Kidney (tissue), 22 donors: Measurements from ENCODE around the gene COIL. TPM values are rescaled to one million over a fixed set of nuclear protein-coding genes. Genes with fewer than 3 reads are reported as not detected.

Source experiments
- DNase-seq, 5 donors: peaks; one replicate each; pipeline ENCODE4 v3.0.0-alpha.2; 2013 to 2020
- FAIRE-seq: peaks from 2 replicates; lab custom pipeline; 2012; peaks lifted over from hg19 to GRCh38; lab: Jason Lieb, UNC
- H3K27ac ChIP-seq, 2 donors: one replicate each; pipeline ENCODE4 v1.7.0; 2013; ENCODE audit warnings: low read depth in 2 of 2, low read length in 2 of 2, inconsistent platforms in 1 of 2
- H3K27me3 ChIP-seq: one replicate; pipeline ENCODE4 v1.7.1; 2013; ENCODE audit warnings: low read length, inconsistent platforms; ENCODE audit not compliant: control insufficient read depth, insufficient read depth
- H3K36me3 ChIP-seq, 3 donors: one replicate each; pipeline versions ENCODE4 v1.7.0 to v1.7.1; 2013; ENCODE audit warnings: low read length in 3 of 3, control low read depth in 1 of 3, inconsistent platforms in 1 of 3; ENCODE audit not compliant: insufficient read depth in 3 of 3, control insufficient read depth in 2 of 3
- H3K4me1 ChIP-seq, 3 donors: one replicate each; pipeline versions ENCODE4 v1.7.0 to v1.7.1; 2013; ENCODE audit warnings: low read length in 3 of 3, inconsistent platforms in 1 of 3, low read depth in 1 of 3; ENCODE audit not compliant: control insufficient read depth in 2 of 3, insufficient read depth in 2 of 3
- H3K4me3 ChIP-seq, 3 donors: one replicate each; pipeline versions ENCODE4 v1.7.0 to v1.8.1; 2013; ENCODE audit warnings: low read length in 3 of 3, control low read depth in 1 of 3, inconsistent platforms in 1 of 3
- H3K9ac ChIP-seq, 3 donors: one replicate each; pipeline versions ENCODE4 v1.7.0 to v1.7.1; 2013; ENCODE audit warnings: low read length in 3 of 3, control low read depth in 1 of 3, inconsistent platforms in 1 of 3
- H3K9me3 ChIP-seq, 3 donors: one replicate each; pipeline versions ENCODE4 v1.7.0 to v1.7.1; 2013; ENCODE audit warnings: low read length in 3 of 3, control low read depth in 1 of 3, inconsistent platforms in 1 of 3; ENCODE audit not compliant: control insufficient read depth in 2 of 3, insufficient read depth in 1 of 3
- intact Hi-C: fragments of 100-400 bp; cut with DNase I; formaldehyde crosslinking; loops from one replicate; pipeline ENCODE4 v1.11.1; 2022
- long read RNA-seq, 10 donors: library from polyadenylated mRNA in 1 of 10; unstranded in 1 of 10; transcript quantifications; one replicate each; pipeline ENCODE4 v2.0.0 and lab custom pipeline, GENCODE V29; 2021 to 2026
- polyA plus RNA-seq: library from polyadenylated mRNA; stranded (reverse); fragments of 350-450 nt; fragmentation: Illumina TruSeq; extraction: RNeasy Lipid Tissue Mini Kit (QIAGEN cat#74804); gene quantifications from one replicate; pipeline ENCODE4 v1.2.3, GENCODE V29; 2014; ENCODE audit warnings: low read depth, low replicate concordance; ENCODE audit not compliant: insufficient read depth
- total RNA-seq: library from RNA; stranded (reverse); fragmentation: NEBNext Ultra II Directional; extraction: Animal tissue kit (Norgen Biotek cat#: 25700); gene quantifications from one replicate; pipeline ENCODE4 v1.2.1, GENCODE V29; 2021
- TF ChIP-seq, protein P1 (sequence below): IDR thresholded peaks from 3 replicates; pipeline ENCODE4 v1.5.1; 2012; ENCODE audit warnings: mild to moderate bottlenecking, moderate library complexity, borderline replicate concordance; ENCODE audit not compliant: insufficient read depth; ENCODE audit errors: extremely low read depth
- donor health status: control.
- donor health status: control.
- donor health status: control.
- donor health status: control.
- donor health status: control.
- donor health status: DM: yes; HTN: yes; CAD: no.
- donor health status: Normal renal cell carcinoma (clear cell type).

Gene COIL, protein sequence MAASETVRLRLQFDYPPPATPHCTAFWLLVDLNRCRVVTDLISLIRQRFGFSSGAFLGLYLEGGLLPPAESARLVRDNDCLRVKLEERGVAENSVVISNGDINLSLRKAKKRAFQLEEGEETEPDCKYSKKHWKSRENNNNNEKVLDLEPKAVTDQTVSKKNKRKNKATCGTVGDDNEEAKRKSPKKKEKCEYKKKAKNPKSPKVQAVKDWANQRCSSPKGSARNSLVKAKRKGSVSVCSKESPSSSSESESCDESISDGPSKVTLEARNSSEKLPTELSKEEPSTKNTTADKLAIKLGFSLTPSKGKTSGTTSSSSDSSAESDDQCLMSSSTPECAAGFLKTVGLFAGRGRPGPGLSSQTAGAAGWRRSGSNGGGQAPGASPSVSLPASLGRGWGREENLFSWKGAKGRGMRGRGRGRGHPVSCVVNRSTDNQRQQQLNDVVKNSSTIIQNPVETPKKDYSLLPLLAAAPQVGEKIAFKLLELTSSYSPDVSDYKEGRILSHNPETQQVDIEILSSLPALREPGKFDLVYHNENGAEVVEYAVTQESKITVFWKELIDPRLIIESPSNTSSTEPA
- total RNA-seq = 14.2 TPM
- 8.6 TPM for polyA plus RNA-seq
- long read RNA-seq, donor 1, partial matches to known transcripts = 36 of 37 reads
- long read RNA-seq, donor 1, other reads (novel, unspliced or antisense) = 0 of 37 reads
- long read RNA-seq, donor 2, partial matches to known transcripts = 27 of 27 reads
- long read RNA-seq, donor 2, other reads (novel, unspliced or antisense) = 0 of 27 reads
- long read RNA-seq, donor 3, partial matches to known transcripts = 48 of 51 reads
- long read RNA-seq, donor 3, other reads (novel, unspliced or antisense) = 0 of 51 reads
- long read RNA-seq, donor 4, partial matches to known transcripts = 12 of 14 reads
- long read RNA-seq, donor 4, other reads (novel, unspliced or antisense) = 0 of 14 reads
- long read RNA-seq, donor 5 = 0 reads
- long read RNA-seq, donor 6, partial matches to known transcripts = 184 of 207 reads
- long read RNA-seq, donor 6, other reads (novel, unspliced or antisense) = 20 of 207 reads
- long read RNA-seq, donor 7, transcript COIL-201 (7 exons, 2,650 nt) = major isoform, 16 of 25 reads
- long read RNA-seq, donor 7, partial matches to known transcripts = 6 of 25 reads
- long read RNA-seq, donor 7, other reads (novel, unspliced or antisense) = 3 of 25 reads
- long read RNA-seq, donor 8, partial matches to known transcripts = 15 of 16 reads
- long read RNA-seq, donor 8, other reads (novel, unspliced or antisense) = 0 of 16 reads
- long read RNA-seq, donor 9, partial matches to known transcripts = 16 of 17 reads
- long read RNA-seq, donor 9, other reads (novel, unspliced or antisense) = 0 of 17 reads
- long read RNA-seq, donor 10, partial matches to known transcripts = 45 of 48 reads
- long read RNA-seq, donor 10, other reads (novel, unspliced or antisense) = 0 of 48 reads

DNA sequence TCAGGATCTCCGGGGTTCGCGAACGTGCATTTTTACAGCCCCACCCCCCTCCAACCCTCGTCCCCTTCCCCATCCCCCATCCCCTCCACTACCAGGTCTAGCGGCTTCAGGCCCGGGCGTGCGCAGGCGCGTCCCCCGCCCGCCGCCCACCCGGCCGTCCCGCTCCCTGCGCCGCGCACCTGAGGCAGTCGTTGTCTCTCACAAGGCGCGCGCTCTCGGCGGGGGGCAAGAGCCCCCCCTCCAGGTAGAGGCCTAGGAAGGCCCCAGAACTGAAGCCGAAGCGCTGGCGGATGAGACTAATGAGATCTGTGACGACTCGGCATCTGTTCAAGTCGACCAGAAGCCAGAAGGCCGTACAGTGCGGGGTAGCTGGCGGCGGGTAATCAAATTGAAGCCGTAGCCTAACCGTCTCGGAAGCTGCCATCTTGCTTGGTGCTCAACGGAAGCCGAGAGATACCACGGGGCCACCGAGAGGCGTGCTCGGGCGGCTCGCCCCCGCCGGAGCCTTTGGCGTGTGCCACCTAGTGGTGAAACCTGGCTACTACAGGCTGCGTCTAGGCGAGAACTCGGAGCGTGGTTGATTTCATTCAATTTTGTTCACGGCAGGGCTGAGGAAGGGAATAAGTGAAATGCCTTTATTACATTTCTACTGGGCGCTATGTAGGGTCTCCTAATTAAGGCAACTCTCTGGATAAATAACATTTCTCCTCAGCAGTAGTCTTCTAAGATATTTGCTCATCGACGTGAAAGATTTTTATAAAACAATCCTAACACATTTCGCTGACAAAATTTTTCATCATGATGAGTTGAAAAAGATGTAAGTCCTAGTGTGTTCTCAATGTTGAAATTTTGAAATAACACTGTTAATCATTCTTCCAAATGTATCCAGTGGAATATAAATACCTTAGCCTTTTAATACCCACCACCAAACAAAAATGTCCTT lies at the start of gene COIL:
Gene COIL, minus strand, starts transcription at position 455 of the 943 bp plus-strand sequence. Its CDS starts 31 bp downstream, at position 424.
- H3K4me3 ChIP-seq = peak within 1 kb of the TSS; percentile 64 to 90 (median 84)
- peak within 1 kb of the TSS; percentile 59 to 83 for H3K27ac ChIP-seq
- intact Hi-C loops = no loop called here
- no peaks in the 10 kb centered on the region for H3K9me3 ChIP-seq
- TF ChIP-seq, protein P1, sequence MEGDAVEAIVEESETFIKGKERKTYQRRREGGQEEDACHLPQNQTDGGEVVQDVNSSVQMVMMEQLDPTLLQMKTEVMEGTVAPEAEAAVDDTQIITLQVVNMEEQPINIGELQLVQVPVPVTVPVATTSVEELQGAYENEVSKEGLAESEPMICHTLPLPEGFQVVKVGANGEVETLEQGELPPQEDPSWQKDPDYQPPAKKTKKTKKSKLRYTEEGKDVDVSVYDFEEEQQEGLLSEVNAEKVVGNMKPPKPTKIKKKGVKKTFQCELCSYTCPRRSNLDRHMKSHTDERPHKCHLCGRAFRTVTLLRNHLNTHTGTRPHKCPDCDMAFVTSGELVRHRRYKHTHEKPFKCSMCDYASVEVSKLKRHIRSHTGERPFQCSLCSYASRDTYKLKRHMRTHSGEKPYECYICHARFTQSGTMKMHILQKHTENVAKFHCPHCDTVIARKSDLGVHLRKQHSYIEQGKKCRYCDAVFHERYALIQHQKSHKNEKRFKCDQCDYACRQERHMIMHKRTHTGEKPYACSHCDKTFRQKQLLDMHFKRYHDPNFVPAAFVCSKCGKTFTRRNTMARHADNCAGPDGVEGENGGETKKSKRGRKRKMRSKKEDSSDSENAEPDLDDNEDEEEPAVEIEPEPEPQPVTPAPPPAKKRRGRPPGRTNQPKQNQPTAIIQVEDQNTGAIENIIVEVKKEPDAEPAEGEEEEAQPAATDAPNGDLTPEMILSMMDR = peak; percentile 98
- DNase-seq (peak; percentile 94 to 97 (median 96)), FAIRE-seq (no peak)
- peak within 1 kb of the TSS; percentile 68 to 97 (median 71) for H3K9ac ChIP-seq
- no peaks in the 10 kb centered on the region for H3K36me3 ChIP-seq
- H3K4me1 ChIP-seq = peaks cover 0 to 4% (median 4%) of the 10 kb centered on the region in 3 donors
- H3K27me3 ChIP-seq = no peaks in the 10 kb centered on the region

DNA sequence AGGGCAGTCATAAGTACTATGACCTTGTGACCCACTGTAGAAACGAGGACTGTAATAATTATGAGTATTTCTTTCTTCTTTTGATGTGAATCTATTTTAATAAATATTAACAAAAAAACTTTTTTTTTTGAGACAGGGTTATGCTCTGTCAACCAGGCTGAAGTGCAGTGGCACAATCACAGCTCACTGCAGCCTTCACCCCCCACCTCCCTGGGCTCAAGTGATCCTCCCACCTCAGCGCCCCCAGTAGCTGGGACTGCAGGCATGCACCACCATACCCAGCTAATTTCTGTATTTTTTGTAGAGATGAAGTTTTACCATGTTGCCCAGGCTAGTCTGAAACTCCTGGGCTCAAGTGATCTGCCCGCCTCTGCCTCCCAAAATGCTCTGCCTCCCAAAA lies 49.6 kb upstream of the COIL start:
- DNase-seq = no peak
- intact Hi-C loops = no loop called here

More for the DNA sequence above, 49.6 kb upstream of the COIL start:
- Histone ChIP-seq H3K27me3 (no peaks in the 10 kb centered on the region), H3K36me3 (no peaks in the 10 kb centered on the region), H3K4me1 (peaks cover 3 to 8% (median 4%) of the 10 kb centered on the region in 3 donors), H3K9me3 (no peaks in the 10 kb centered on the region), H3K9ac (peak overlapping the region in 1 of 3 donors; percentile 55), H3K27ac (no peak overlapping the region), H3K4me3 (no peak overlapping the region)
- TF ChIP-seq, protein P1 = no peak
- FAIRE-seq = no peak
